WTC11 (cell line): ENCODE measurements around the gene ANG.
A peak's percentile ranks its signal among the peaks of the same experiment; 100 is the strongest.

Experiments
- ATF3 ChIP-seq: sonication (generic); formaldehyde crosslinking; conservative IDR thresholded peaks from 2 replicates; pipeline ENCODE4 v1.8.1; 2022; ENCODE audit warnings: mild to moderate bottlenecking, missing genetic modification reagents
- CTCF ChIP-seq: fragments of 200-600 bp; IDR thresholded peaks from 2 replicates; pipeline ENCODE4 v1.8.0; 2022; ENCODE audit warnings: antibody characterized with exemption
- MAX ChIP-seq: sonication (generic); formaldehyde crosslinking; IDR thresholded peaks from 2 replicates; pipeline ENCODE4 v1.8.0; 2022; ENCODE audit warnings: mild to moderate bottlenecking, missing genetic modification reagents
- MYBL2 ChIP-seq: sonication (generic); formaldehyde crosslinking; IDR thresholded peaks from 2 replicates; pipeline ENCODE4 v1.8.1; 2023; ENCODE audit warnings: mild to moderate bottlenecking, moderate library complexity, missing genetic modification reagents
- OVOL2 ChIP-seq: fragments of 250-450 bp; sonication (Bioruptor Pico); IDR thresholded peaks from 2 replicates; pipeline ENCODE4 v1.9.0; 2021; ENCODE audit warnings: mild to moderate bottlenecking, borderline replicate concordance
- TCF7 ChIP-seq: sonication (generic); formaldehyde crosslinking; IDR thresholded peaks from 2 replicates; pipeline ENCODE4 v1.8.0; 2022; ENCODE audit warnings: mild to moderate bottlenecking, low read depth, missing genetic modification reagents, moderate library complexity
- ZBTB21 ChIP-seq: sonication (generic); formaldehyde crosslinking; IDR thresholded peaks from 2 replicates; pipeline ENCODE4 v1.8.1; 2023; ENCODE audit warnings: mild to moderate bottlenecking, missing genetic modification reagents, borderline replicate concordance

- TF ChIP-seq ATF3 (CRISPR knock-in tag) = no peak
- no peak for TF ChIP-seq MYBL2 (CRISPR knock-in tag)
- TF ChIP-seq ZBTB21 (CRISPR knock-in tag) = no peak
- TF ChIP-seq CTCF = 0 out of 2 replicates have a peak, but pooled peaks have one; percentile 14
- no peak for TF ChIP-seq MAX
- TF ChIP-seq TCF7 = no peak
- TF ChIP-seq OVOL2 (CRISPR knock-in tag) = no peak
Observed at GRCh38 chr14:20657216-20658211, 31.1 kb upstream of the ANG start.
